PFSK-1 (cell line): Measurements from ENCODE around the gene CDC42EP3.

ENCODE experiments used
- FOXP2 ChIP-seq: optimal IDR thresholded peaks from 2 replicates; pipeline ENCODE3; 2011; ENCODE audit warnings: borderline replicate concordance, control low read depth, inconsistent platforms; ENCODE audit not compliant: insufficient read depth; ENCODE audit errors: extremely low read length, extremely low read depth
- POLR2AphosphoS5 ChIP-seq: IDR thresholded peaks from 2 replicates; pipeline ENCODE4 v1.6.1; 2012; ENCODE audit warnings: low read depth, mild to moderate bottlenecking, control low read depth, low read length, moderate library complexity
- SIN3A ChIP-seq: IDR thresholded peaks from 2 replicates; pipeline ENCODE4 v1.6.1; 2012; ENCODE audit warnings: mild to moderate bottlenecking, low read length, moderate library complexity, borderline replicate concordance; ENCODE audit not compliant: insufficient read depth
- TAF1 ChIP-seq: IDR thresholded peaks from 2 replicates; pipeline ENCODE4 v1.6.1; 2012; ENCODE audit warnings: low read length, control low read depth, borderline replicate concordance; ENCODE audit not compliant: insufficient read depth
- TF ChIP-seq, protein P1 (sequence below), 2 experiments: IDR thresholded peaks; 2 replicates each; pipeline versions ENCODE4 v1.6.1 to v1.8.0; 2011 to 2012; ENCODE audit warnings: low read depth in 2 of 2, low read length in 2 of 2, control low read depth in 1 of 2, inconsistent platforms in 1 of 2, mild to moderate bottlenecking in 1 of 2, moderate library complexity in 1 of 2; ENCODE audit not compliant: insufficient read depth in 1 of 2

CDC42EP3 gene

DNA sequence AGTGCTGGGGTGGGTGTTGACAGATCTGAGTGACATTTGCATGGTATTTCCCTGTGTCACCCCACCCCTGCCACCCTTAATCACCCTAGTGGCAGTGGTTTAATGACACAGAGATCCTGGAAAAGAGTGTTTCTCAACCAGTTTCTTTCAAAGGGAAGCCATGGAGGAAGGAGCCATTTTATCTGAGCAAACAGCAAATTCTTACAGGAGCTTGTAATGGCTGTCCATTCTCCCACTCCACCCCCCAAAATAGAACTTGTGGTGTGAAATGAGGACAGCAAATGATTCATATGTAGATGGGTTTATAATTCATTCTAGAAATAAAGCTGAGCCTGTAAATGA lies 51.5 kb downstream of the CDC42EP3 start:
- no peak for TF ChIP-seq FOXP2
- no peak for TF ChIP-seq POLR2AphosphoS5
- TF ChIP-seq SIN3A, result no peak
- TF ChIP-seq, protein P1, sequence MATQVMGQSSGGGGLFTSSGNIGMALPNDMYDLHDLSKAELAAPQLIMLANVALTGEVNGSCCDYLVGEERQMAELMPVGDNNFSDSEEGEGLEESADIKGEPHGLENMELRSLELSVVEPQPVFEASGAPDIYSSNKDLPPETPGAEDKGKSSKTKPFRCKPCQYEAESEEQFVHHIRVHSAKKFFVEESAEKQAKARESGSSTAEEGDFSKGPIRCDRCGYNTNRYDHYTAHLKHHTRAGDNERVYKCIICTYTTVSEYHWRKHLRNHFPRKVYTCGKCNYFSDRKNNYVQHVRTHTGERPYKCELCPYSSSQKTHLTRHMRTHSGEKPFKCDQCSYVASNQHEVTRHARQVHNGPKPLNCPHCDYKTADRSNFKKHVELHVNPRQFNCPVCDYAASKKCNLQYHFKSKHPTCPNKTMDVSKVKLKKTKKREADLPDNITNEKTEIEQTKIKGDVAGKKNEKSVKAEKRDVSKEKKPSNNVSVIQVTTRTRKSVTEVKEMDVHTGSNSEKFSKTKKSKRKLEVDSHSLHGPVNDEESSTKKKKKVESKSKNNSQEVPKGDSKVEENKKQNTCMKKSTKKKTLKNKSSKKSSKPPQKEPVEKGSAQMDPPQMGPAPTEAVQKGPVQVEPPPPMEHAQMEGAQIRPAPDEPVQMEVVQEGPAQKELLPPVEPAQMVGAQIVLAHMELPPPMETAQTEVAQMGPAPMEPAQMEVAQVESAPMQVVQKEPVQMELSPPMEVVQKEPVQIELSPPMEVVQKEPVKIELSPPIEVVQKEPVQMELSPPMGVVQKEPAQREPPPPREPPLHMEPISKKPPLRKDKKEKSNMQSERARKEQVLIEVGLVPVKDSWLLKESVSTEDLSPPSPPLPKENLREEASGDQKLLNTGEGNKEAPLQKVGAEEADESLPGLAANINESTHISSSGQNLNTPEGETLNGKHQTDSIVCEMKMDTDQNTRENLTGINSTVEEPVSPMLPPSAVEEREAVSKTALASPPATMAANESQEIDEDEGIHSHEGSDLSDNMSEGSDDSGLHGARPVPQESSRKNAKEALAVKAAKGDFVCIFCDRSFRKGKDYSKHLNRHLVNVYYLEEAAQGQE (IDR thresholded peaks at IDR 0.05; ENCODE audit: insufficient read depth in 1 of 2, low read depth in 2 of 2, low read length in 2 of 2), result no peak
- no peak for TF ChIP-seq TAF1

DNA sequence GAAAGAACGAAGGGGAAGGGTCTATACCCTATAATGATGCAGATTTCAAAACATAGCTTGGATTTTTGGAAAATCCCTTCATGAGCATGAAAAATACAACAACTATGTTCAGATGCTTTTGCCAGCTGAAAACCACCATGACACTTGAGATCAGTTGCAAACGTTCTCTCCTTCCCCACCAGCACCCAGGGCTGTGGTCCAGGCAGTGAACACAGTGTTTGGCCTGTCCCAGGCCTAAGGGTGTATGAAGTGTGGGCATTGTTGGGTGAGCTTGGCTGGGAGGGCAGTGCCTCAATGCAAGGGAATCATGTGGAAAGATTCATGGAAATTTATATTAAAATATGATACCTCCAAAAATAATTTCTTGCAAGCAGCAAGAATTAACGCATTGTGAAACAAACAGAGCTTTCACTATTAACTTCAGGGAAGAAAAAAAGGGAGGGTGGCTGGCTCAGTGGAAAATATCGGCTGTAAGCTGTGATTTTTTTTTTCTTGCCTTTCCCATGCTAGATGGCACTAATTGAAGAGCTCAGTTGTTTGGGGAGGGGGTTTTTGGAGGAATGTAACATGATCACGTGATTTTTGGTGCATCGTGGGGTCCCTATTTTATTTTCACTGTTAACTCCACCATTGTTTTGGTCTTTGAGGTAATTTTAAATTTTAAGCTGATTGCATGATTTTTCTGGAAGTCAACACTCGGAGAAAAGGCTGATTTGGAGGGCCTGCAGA lies 52.0 kb downstream of the CDC42EP3 start:
- TF ChIP-seq SIN3A (no peak), FOXP2 (no peak), POLR2AphosphoS5 (no peak), TAF1 (no peak)
- TF ChIP-seq, protein P1 (IDR thresholded peaks at IDR 0.05; ENCODE audit: insufficient read depth in 1 of 2, low read depth in 2 of 2, low read length in 2 of 2), result no peak

DNA sequence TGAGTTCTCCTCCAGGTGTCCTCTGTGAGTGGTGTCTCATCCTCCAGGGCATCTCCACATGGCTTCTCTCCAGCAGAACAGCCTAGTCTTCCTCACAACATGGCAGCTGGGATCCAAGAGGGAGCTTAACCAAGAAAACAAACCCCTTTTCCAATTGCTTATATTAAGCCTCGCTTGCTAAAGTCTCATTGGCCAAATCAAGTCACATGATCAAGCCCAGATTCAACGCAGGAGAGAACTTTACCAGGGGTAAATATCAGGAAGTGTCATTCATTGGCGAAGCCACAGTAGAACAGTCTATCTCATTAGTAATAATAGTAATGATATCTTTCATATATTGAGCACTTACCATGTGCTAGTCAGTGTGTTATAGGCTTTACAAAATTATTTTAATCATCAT lies 53.1 kb downstream of the CDC42EP3 start:
- TF ChIP-seq FOXP2 (no peak), TAF1 (no peak), POLR2AphosphoS5 (no peak), SIN3A (no peak)
- TF ChIP-seq, protein P1 (IDR thresholded peaks at IDR 0.05; ENCODE audit: insufficient read depth in 1 of 2, low read depth in 2 of 2, low read length in 2 of 2), result no peak

DNA sequence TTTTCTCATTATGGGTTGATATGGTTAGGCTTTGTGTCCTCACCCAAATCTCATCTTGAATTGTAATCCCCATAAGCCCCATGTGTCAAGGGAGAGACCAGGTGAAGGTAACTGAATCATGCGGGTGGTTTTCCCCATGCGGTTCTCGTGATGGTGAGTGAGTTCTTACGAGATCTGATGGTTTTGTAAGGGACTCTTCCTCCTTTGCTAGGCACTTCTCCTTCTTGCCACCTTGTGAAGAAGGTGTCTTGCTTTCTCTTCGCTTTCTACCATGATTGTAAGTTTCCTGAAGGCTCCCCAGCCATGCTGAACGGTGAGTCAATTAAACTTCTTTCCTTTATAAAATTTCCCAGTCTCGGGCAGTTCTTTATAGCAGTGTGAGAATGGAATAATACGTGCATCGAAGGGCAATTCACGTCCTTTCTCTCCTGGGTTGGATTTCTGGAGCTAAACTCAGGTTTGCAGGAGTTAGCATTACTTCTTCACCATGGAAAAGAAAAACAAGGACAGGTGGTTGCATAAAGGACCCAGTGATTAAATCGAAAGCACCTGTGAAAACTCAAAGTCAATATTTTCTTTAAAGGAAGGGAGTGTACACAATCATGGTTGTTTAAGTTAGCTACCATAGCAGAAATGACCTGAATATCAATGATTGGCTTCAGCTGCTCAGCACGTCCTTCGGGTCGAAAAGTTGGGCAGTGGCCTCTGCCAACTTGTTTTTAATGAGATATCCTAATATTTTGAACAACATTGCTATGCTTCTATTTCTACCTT lies 54.1 kb downstream of the CDC42EP3 start:
- TF ChIP-seq POLR2AphosphoS5, result no peak
- TF ChIP-seq SIN3A, result no peak
- TF ChIP-seq TAF1, result no peak
- no peak for TF ChIP-seq FOXP2
- TF ChIP-seq, protein P1 (IDR thresholded peaks at IDR 0.05; ENCODE audit: insufficient read depth in 1 of 2, low read depth in 2 of 2, low read length in 2 of 2), result no peak

DNA sequence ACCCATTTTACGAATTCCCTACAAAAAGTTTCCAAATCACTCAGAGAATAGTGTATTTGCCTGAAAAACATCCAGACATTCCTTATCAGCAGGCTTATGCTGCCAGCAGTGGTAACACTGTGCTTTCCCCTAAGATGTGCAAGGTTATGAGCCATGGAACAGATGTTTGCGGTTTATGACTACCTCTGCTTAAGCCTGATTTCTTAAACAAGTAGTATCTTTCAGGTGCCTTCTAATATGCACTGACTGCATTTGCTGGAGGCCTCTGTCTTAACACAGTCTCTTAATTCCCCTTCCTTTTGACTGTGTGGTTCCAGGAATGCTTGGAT lies 54.8 kb downstream of the CDC42EP3 start:
- TF ChIP-seq POLR2AphosphoS5 (no peak), SIN3A (no peak), TAF1 (no peak), FOXP2 (no peak)
- TF ChIP-seq, protein P1 (IDR thresholded peaks at IDR 0.05; ENCODE audit: insufficient read depth in 1 of 2, low read depth in 2 of 2, low read length in 2 of 2), result no peak
